ENCODE results near the gene NSD1. TPM values are rescaled to one million over a fixed set of nuclear protein-coding genes. Genes with fewer than 3 reads are reported as not detected.
"Not testable (repeated sequence)": the region's sequence is repeated elsewhere in the genome, so short reads cannot be mapped to it uniquely, and the experiment has no call there.

NSD1 gene
- total RNA-seq, 2 donors from 2014 or later: 150 to 190 TPM

GRCh38 chr5:177146891-177147638, 13.5 kb downstream of the NSD1 start:
- Mint-ChIP-seq H3K9me3 (no peaks in the 10 kb centered on the region), H3K36me3 (ENCODE audit: low read depth) (peaks cover 69% of the 10 kb centered on the region), H3K27ac (peak overlapping the region; percentile 52), H3K4me3 (no peak overlapping the region), H3K27me3 (ENCODE audit: insufficient read depth) (no peaks in the 10 kb centered on the region), H3K4me1 (no peaks in the 10 kb centered on the region)
- 94 to 97% methylated on average over 15 to 17 of the region's 17 CpGs for WGBS, 2 experiments (ENCODE audit: insufficient coverage in 1 of 2, insufficient read length in 1 of 2)
- no peaks in the 10 kb centered on the region for H3K27me3 ChIP-seq (ENCODE audit: control insufficient read depth, insufficient read depth, low read length, poor library complexity, severe bottlenecking)
- H3K36me3 ChIP-seq (ENCODE audit: control insufficient read depth, insufficient read depth, low read length): peaks cover 89% of the 10 kb centered on the region
- no peak overlapping the region for H3K4me3 ChIP-seq (ENCODE audit: low read length)
- no peak for DNase-seq
- H3K4me1 ChIP-seq (ENCODE audit: control insufficient read depth, insufficient read depth, low read length): no peaks in the 10 kb centered on the region
- H3K9me3 ChIP-seq (ENCODE audit: control insufficient read depth, low read length): no peaks in the 10 kb centered on the region
- H3K27ac ChIP-seq (ENCODE audit: low read depth, low read length): no peak overlapping the region
- no peak overlapping the region for H3K9ac ChIP-seq (ENCODE audit: extremely low read depth, low read length, poor library complexity, severe bottlenecking)
- no peak for TF ChIP-seq CTCF (conservative IDR thresholded peaks at IDR 0.05)

- WGBS, 2 experiments (ENCODE audit: insufficient coverage in 1 of 2, insufficient read length in 1 of 2): 94 to 95% methylated on average over 12 to 17 of the region's 17 CpGs
- H3K27ac ChIP-seq (ENCODE audit: low read depth, low read length); H3K27ac Mint-ChIP-seq; H3K9me3 Mint-ChIP-seq; DNase-seq; H3K9ac ChIP-seq (ENCODE audit: extremely low read depth, low read length, poor library complexity, severe bottlenecking); H3K27me3 Mint-ChIP-seq (ENCODE audit: insufficient read depth); H3K4me3 Mint-ChIP-seq; H3K4me3 ChIP-seq (ENCODE audit: low read length); H3K27me3 ChIP-seq (ENCODE audit: control insufficient read depth, insufficient read depth, low read length, poor library complexity, severe bottlenecking); H3K4me1 ChIP-seq (ENCODE audit: control insufficient read depth, insufficient read depth, low read length); H3K9me3 ChIP-seq (ENCODE audit: control insufficient read depth, low read length): not testable (repeated sequence)
- Mint-ChIP-seq H3K4me1 (peaks cover 12% of the 10 kb centered on the region), H3K36me3 (ENCODE audit: low read depth) (peaks cover 48% of the 10 kb centered on the region)
- H3K36me3 ChIP-seq (ENCODE audit: control insufficient read depth, insufficient read depth, low read length): peaks cover 77% of the 10 kb centered on the region
These were observed 16.5 kb downstream of the NSD1 start for GRCh38 chr5:177150061-177150460.

GRCh38 chr5:177154003-177154643, 20.6 kb downstream of the NSD1 start:
- Mint-ChIP-seq H3K27ac (peak overlapping the region; percentile 94), H3K9me3 (no peaks in the 10 kb centered on the region), H3K4me3 (no peak overlapping the region), H3K4me1 (peaks cover 12% of the 10 kb centered on the region), H3K36me3 (ENCODE audit: low read depth) (peaks cover 34% of the 10 kb centered on the region), H3K27me3 (ENCODE audit: insufficient read depth) (no peaks in the 10 kb centered on the region)
- peaks cover 54% of the 10 kb centered on the region for H3K36me3 ChIP-seq (ENCODE audit: control insufficient read depth, insufficient read depth, low read length)
- TF ChIP-seq CTCF (conservative IDR thresholded peaks at IDR 0.05): no peak
- WGBS, 2 experiments (ENCODE audit: insufficient coverage in 1 of 2, insufficient read length in 1 of 2): 92% methylated on average over 5 to 6 of the region's 6 CpGs
- H3K4me3 ChIP-seq (ENCODE audit: low read length): peak overlapping the region; percentile 70
- no peaks in the 10 kb centered on the region for H3K9me3 ChIP-seq (ENCODE audit: control insufficient read depth, low read length)
- peak overlapping the region; percentile 73 for H3K9ac ChIP-seq (ENCODE audit: extremely low read depth, low read length, poor library complexity, severe bottlenecking)
- no peak for DNase-seq
- H3K4me1 ChIP-seq (ENCODE audit: control insufficient read depth, insufficient read depth, low read length): peaks cover 8% of the 10 kb centered on the region
- H3K27me3 ChIP-seq (ENCODE audit: control insufficient read depth, insufficient read depth, low read length, poor library complexity, severe bottlenecking): no peaks in the 10 kb centered on the region
- H3K27ac ChIP-seq (ENCODE audit: low read depth, low read length): peak overlapping the region; percentile 57
